Measurements from ENCODE around the gene MSX1.

MSX1 gene

GRCh38 chr4:4862071-4862551 lies 2.6 kb downstream of the MSX1 start:
- peaks cover 30% of the 10 kb centered on the region for H3K79me1 ChIP-seq (ENCODE audit: low read length)
- no peak overlapping the region for H4K12ac ChIP-seq (ENCODE audit: low read depth, low read length)
- peaks cover 20 to 40% of the 10 kb centered on the region in 2 experiments for H3K4me1 ChIP-seq (ENCODE audit: control insufficient read depth in 1 of 2, insufficient read depth in 2 of 2, low read length in 2 of 2)
- peaks cover 18 to 19% of the 10 kb centered on the region in 2 experiments for H3K36me3 ChIP-seq (ENCODE audit: control insufficient read depth in 1 of 2, insufficient read depth in 2 of 2, low read length in 2 of 2)
- H2BK120ac ChIP-seq (ENCODE audit: insufficient read depth, low read length, poor library complexity) = no peak overlapping the region
- no peak overlapping the region for H3K18ac ChIP-seq (ENCODE audit: low read length)
- H4K91ac ChIP-seq (ENCODE audit: low read depth, low read length) = no peak overlapping the region
- DNase-seq = no peak
- H3K4me2 ChIP-seq (ENCODE audit: low read length) = peak overlapping the region; percentile 72
- H3K4me3 ChIP-seq (ENCODE audit: low read depth, low read length) = peak overlapping the region; percentile 70
- H3K14ac ChIP-seq (ENCODE audit: low read length) = no peak overlapping the region
- H3K23ac ChIP-seq (ENCODE audit: low read length) = no peak overlapping the region
- WGBS (ENCODE audit: extremely low coverage, insufficient coverage, insufficient read length) = no CpG with 5 or more reads among the region's 16 CpGs
- H3K27me3 ChIP-seq (ENCODE audit: insufficient read depth, low read length) = peaks cover 34% of the 10 kb centered on the region
- no peak overlapping the region for H4K8ac ChIP-seq (ENCODE audit: low read depth, low read length)
- peaks cover 4% of the 10 kb centered on the region for H3K79me2 ChIP-seq (ENCODE audit: control insufficient read depth, insufficient read depth, low read length, poor library complexity)
- no peak overlapping the region for H2BK5ac ChIP-seq (ENCODE audit: low read depth, low read length, poor library complexity)
- peak overlapping the region; percentile 49 for H3K9ac ChIP-seq (ENCODE audit: low read length)
- no peak overlapping the region for H2AK5ac ChIP-seq (ENCODE audit: low read length)
- no peak overlapping the region for H2AFZ ChIP-seq (ENCODE audit: insufficient read depth, low read length, poor library complexity)
- no peaks in the 10 kb centered on the region for H3K9me3 ChIP-seq (ENCODE audit: insufficient read depth, low read depth, low read length)
- no peak overlapping the region for H3K27ac ChIP-seq (ENCODE audit: low read depth, low read length)
- no peak overlapping the region for H2BK12ac ChIP-seq (ENCODE audit: low read length)
- no peak overlapping the region for H3K4ac ChIP-seq (ENCODE audit: low read depth, low read length)

DNA sequence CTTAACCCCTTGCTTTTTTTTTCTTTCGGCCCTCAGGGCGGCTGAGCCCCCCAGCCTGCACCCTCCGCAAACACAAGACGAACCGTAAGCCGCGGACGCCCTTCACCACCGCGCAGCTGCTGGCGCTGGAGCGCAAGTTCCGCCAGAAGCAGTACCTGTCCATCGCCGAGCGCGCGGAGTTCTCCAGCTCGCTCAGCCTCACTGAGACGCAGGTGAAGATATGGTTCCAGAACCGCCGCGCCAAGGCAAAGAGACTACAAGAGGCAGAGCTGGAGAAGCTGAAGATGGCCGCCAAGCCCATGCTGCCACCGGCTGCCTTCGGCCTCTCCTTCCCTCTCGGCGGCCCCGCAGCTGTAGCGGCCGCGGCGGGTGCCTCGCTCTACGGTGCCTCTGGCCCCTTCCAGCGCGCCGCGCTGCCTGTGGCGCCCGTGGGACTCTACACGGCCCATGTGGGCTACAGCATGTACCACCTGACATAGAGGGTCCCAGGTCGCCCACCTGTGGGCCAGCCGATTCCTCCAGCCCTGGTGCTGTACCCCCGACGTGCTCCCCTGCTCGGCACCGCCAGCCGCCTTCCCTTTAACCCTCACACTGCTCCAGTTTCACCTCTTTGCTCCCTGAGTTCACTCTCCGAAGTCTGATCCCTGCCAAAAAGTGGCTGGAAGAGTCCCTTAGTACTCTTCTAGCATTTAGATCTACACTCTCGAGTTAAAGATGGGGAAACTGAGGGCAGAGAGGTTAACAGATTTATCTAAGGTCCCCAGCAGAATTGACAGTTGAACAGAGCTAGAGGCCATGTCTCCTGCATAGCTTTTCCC lies 3.4 kb downstream of the MSX1 start:
- peaks cover 4% of the 10 kb centered on the region for H3K79me2 ChIP-seq (ENCODE audit: control insufficient read depth, insufficient read depth, low read length, poor library complexity)
- H3K27me3 ChIP-seq (ENCODE audit: insufficient read depth, low read length) = peaks cover 26% of the 10 kb centered on the region
- no peak overlapping the region for H3K4me3 ChIP-seq (ENCODE audit: low read depth, low read length)
- H3K4me1 ChIP-seq (ENCODE audit: control insufficient read depth in 1 of 2, insufficient read depth in 2 of 2, low read length in 2 of 2) = peaks cover 21 to 43% of the 10 kb centered on the region in 2 experiments
- DNase-seq = no peak
- no peak overlapping the region for H2BK5ac ChIP-seq (ENCODE audit: low read depth, low read length, poor library complexity)
- no peak overlapping the region for H3K23ac ChIP-seq (ENCODE audit: low read length)
- H3K4ac ChIP-seq (ENCODE audit: low read depth, low read length) = no peak overlapping the region
- H3K14ac ChIP-seq (ENCODE audit: low read length) = peak overlapping the region; percentile 24
- no CpG with 5 or more reads among the region's 51 CpGs for WGBS (ENCODE audit: extremely low coverage, insufficient coverage, insufficient read length)
- peaks cover 31% of the 10 kb centered on the region for H3K79me1 ChIP-seq (ENCODE audit: low read length)
- no peak overlapping the region for H2BK12ac ChIP-seq (ENCODE audit: low read length)
- H2AK5ac ChIP-seq (ENCODE audit: low read length) = peak overlapping the region; percentile 16
- H3K36me3 ChIP-seq (ENCODE audit: control insufficient read depth in 1 of 2, insufficient read depth in 2 of 2, low read length in 2 of 2) = peaks cover 18 to 19% of the 10 kb centered on the region in 2 experiments
- H3K9ac ChIP-seq (ENCODE audit: low read length) = no peak overlapping the region
- peak overlapping the region; percentile 2 for H4K8ac ChIP-seq (ENCODE audit: low read depth, low read length)
- no peaks in the 10 kb centered on the region for H3K9me3 ChIP-seq (ENCODE audit: insufficient read depth, low read depth, low read length)
- H3K27ac ChIP-seq (ENCODE audit: low read depth, low read length) = no peak overlapping the region
- no peak overlapping the region for H2AFZ ChIP-seq (ENCODE audit: insufficient read depth, low read length, poor library complexity)
- no peak overlapping the region for H4K91ac ChIP-seq (ENCODE audit: low read depth, low read length)
- peak overlapping the region; percentile 72 for H3K4me2 ChIP-seq (ENCODE audit: low read length)
- H3K18ac ChIP-seq (ENCODE audit: low read length) = peak overlapping the region; percentile 33
- no peak overlapping the region for H4K12ac ChIP-seq (ENCODE audit: low read depth, low read length)
- no peak overlapping the region for H2BK120ac ChIP-seq (ENCODE audit: insufficient read depth, low read length, poor library complexity)

- Histone ChIP-seq H2BK5ac (ENCODE audit: low read depth, low read length, poor library complexity) (no peak overlapping the region), H3K4me1 (ENCODE audit: control insufficient read depth in 1 of 2, insufficient read depth in 2 of 2, low read length in 2 of 2) (peaks cover 27 to 49% of the 10 kb centered on the region in 2 experiments), H3K23ac (ENCODE audit: low read length) (no peak overlapping the region), H2BK12ac (ENCODE audit: low read length) (no peak overlapping the region), H2AFZ (ENCODE audit: insufficient read depth, low read length, poor library complexity) (peak overlapping the region; percentile 37), H3K9ac (ENCODE audit: low read length) (no peak overlapping the region), H3K4me3 (ENCODE audit: low read depth, low read length) (no peak overlapping the region), H3K14ac (ENCODE audit: low read length) (no peak overlapping the region), H3K27me3 (ENCODE audit: insufficient read depth, low read length) (peaks cover 28% of the 10 kb centered on the region), H3K4me2 (ENCODE audit: low read length) (peak overlapping the region; percentile 60), H4K91ac (ENCODE audit: low read depth, low read length) (no peak overlapping the region), H3K27ac (ENCODE audit: low read depth, low read length) (peak overlapping the region; percentile 91), H3K79me2 (ENCODE audit: control insufficient read depth, insufficient read depth, low read length, poor library complexity) (peaks cover 4% of the 10 kb centered on the region), H4K12ac (ENCODE audit: low read depth, low read length) (no peak overlapping the region), H3K18ac (ENCODE audit: low read length) (no peak overlapping the region), H4K8ac (ENCODE audit: low read depth, low read length) (no peak overlapping the region), H3K9me3 (ENCODE audit: insufficient read depth, low read depth, low read length) (no peaks in the 10 kb centered on the region), H2BK120ac (ENCODE audit: insufficient read depth, low read length, poor library complexity) (no peak overlapping the region), H3K79me1 (ENCODE audit: low read length) (peaks cover 34% of the 10 kb centered on the region), H3K36me3 (ENCODE audit: control insufficient read depth in 1 of 2, insufficient read depth in 2 of 2, low read length in 2 of 2) (peaks cover 18 to 19% of the 10 kb centered on the region in 2 experiments), H3K4ac (ENCODE audit: low read depth, low read length) (no peak overlapping the region), H2AK5ac (ENCODE audit: low read length) (no peak overlapping the region)
- no CpG with 5 or more reads among the region's 25 CpGs for WGBS (ENCODE audit: extremely low coverage, insufficient coverage, insufficient read length)
- DNase-seq = no peak
Measured at GRCh38 chr4:4864443-4864939, 5.0 kb downstream of the MSX1 start.

DNA sequence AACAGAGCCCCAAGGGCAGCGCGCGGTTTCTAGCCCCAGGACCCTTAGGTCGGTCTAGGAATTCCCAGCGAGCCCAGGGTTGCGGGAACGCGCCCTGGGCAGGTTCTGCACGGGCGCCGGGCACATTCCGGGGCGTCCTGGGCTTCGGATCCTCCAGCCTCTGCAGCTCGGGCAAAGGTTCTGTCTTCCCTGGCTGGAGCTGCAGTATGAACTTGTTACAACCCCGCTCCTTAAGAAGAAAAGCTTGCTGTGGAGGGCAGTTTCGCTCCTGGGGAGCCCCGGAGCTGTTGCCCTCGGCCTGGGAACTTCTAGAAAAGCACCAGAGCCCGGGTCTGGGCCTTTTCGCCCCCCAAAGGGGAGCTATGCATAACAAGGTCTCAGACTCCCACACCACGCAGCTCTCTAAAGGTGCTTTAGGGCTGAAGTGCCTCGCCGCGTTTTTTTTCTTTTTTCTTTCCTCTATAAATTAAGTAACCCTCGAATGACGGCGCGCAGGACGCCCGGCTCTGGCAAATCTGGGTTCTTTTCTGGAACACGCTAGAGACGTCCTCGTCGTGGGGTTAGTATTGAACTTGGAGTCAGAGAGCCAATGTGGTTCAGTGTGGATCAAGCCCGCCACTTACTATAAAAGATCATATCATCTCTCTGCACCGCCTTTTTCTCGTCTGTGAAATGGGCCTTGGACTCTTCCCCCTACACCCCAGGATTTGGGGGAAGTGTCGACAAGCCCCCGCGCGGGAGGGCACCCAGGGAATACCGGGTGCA lies 5.7 kb downstream of the MSX1 start:
- H2BK120ac ChIP-seq (ENCODE audit: insufficient read depth, low read length, poor library complexity) = peak overlapping the region; percentile 5
- WGBS (ENCODE audit: extremely low coverage, insufficient coverage, insufficient read length) = no CpG with 5 or more reads among the region's 43 CpGs
- no peak overlapping the region for H2AFZ ChIP-seq (ENCODE audit: insufficient read depth, low read length, poor library complexity)
- peak overlapping the region; percentile 80 for H4K91ac ChIP-seq (ENCODE audit: low read depth, low read length)
- no peak for DNase-seq
- H4K8ac ChIP-seq (ENCODE audit: low read depth, low read length) = peak overlapping the region; percentile 16
- H3K9me3 ChIP-seq (ENCODE audit: insufficient read depth, low read depth, low read length) = no peaks in the 10 kb centered on the region
- peak overlapping the region; percentile 26 for H3K14ac ChIP-seq (ENCODE audit: low read length)
- peak overlapping the region; percentile 32 for H2AK5ac ChIP-seq (ENCODE audit: low read length)
- H3K27me3 ChIP-seq (ENCODE audit: insufficient read depth, low read length) = peaks cover 34% of the 10 kb centered on the region
- H4K12ac ChIP-seq (ENCODE audit: low read depth, low read length) = no peak overlapping the region
- peaks cover 18 to 19% of the 10 kb centered on the region in 2 experiments for H3K36me3 ChIP-seq (ENCODE audit: control insufficient read depth in 1 of 2, insufficient read depth in 2 of 2, low read length in 2 of 2)
- no peak overlapping the region for H3K23ac ChIP-seq (ENCODE audit: low read length)
- no peak overlapping the region for H3K9ac ChIP-seq (ENCODE audit: low read length)
- H3K4me2 ChIP-seq (ENCODE audit: low read length) = peak overlapping the region; percentile 60
- H3K79me1 ChIP-seq (ENCODE audit: low read length) = peaks cover 30% of the 10 kb centered on the region
- H3K79me2 ChIP-seq (ENCODE audit: control insufficient read depth, insufficient read depth, low read length, poor library complexity) = no peaks in the 10 kb centered on the region
- no peak overlapping the region for H3K4ac ChIP-seq (ENCODE audit: low read depth, low read length)
- H2BK5ac ChIP-seq (ENCODE audit: low read depth, low read length, poor library complexity) = peak overlapping the region; percentile 13
- peak overlapping the region; percentile 72 for H3K18ac ChIP-seq (ENCODE audit: low read length)
- H3K4me3 ChIP-seq (ENCODE audit: low read depth, low read length) = no peak overlapping the region
- no peak overlapping the region for H2BK12ac ChIP-seq (ENCODE audit: low read length)
- H3K27ac ChIP-seq (ENCODE audit: low read depth, low read length) = peak overlapping the region; percentile 91
- peaks cover 34 to 55% of the 10 kb centered on the region in 2 experiments for H3K4me1 ChIP-seq (ENCODE audit: control insufficient read depth in 1 of 2, insufficient read depth in 2 of 2, low read length in 2 of 2)
